ENCODE results near the gene MACROD1. TPM values are rescaled to one million over a fixed set of nuclear protein-coding genes. Genes with fewer than 3 reads are reported as not detected.

Gene MACROD1
- total and polyA plus RNA-seq, 9 of the 15 experiments (the other 6 are each of a cell fraction or from before 2014, with no cell fraction given): 1.1 to 60.0 (median 26.4) TPM

DNA sequence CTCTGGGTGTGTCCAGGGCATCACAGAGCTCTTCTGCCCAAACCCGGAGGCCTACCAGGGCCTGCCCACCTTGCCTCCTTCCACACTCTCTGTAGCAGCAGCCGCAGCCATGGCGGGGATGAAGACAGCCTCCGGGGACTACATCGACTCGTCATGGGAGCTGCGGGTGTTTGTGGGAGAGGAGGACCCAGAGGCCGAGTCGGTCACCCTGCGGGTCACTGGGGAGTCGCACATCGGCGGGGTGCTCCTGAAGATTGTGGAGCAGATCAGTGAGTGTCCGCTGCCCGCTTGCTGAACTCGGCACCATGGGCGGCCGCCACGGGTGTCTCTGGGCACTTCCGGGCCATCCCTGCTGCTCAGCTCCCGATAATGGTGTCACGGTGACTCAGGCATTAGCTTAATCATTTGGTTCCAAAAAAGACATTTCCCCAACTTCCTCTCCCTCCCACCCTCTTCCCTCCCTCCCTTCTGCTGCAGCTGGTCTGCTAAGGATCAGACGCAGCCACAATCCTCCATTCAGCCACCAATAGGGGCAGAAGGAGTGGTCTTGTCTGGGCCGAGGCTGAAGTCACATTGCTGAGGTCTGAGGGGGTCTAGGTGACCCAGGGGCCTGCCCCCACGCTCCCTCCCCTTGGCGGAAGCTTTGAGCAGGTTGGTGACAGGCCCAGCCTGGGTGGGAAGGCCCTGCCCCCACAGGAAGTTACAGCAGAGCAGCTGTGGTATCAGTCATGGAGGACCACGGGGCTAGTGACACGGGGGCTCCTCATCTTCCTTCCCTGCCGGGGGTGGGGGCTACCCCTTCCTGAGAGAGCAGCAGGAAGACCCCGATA is 41.6 kb upstream of the MACROD1 start (continued):
- TF ChIP-seq, protein P1, sequence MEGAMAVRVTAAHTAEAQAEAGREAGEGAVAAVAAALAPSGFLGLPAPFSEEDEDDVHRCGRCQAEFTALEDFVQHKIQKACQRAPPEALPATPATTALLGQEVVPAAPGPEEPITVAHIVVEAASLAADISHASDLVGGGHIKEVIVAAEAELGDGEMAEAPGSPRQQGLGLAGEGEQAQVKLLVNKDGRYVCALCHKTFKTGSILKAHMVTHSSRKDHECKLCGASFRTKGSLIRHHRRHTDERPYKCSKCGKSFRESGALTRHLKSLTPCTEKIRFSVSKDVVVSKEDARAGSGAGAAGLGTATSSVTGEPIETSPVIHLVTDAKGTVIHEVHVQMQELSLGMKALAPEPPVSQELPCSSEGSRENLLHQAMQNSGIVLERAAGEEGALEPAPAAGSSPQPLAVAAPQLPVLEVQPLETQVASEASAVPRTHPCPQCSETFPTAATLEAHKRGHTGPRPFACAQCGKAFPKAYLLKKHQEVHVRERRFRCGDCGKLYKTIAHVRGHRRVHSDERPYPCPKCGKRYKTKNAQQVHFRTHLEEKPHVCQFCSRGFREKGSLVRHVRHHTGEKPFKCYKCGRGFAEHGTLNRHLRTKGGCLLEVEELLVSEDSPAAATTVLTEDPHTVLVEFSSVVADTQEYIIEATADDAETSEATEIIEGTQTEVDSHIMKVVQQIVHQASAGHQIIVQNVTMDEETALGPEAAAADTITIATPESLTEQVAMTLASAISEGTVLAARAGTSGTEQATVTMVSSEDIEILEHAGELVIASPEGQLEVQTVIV (CRISPR knock-in tag; IDR thresholded peaks at IDR 0.05; ENCODE audit: borderline replicate concordance): no peak
- no peak for TF ChIP-seq ZNF12 (CRISPR knock-in tag; IDR thresholded peaks at IDR 0.05)
- peak; percentile 56; the same call in 1 of the 2 replicates for TF ChIP-seq PHF8 (IDR thresholded peaks at IDR 0.05; ENCODE audit: borderline replicate concordance, low read length)
- TF ChIP-seq, protein P2, sequence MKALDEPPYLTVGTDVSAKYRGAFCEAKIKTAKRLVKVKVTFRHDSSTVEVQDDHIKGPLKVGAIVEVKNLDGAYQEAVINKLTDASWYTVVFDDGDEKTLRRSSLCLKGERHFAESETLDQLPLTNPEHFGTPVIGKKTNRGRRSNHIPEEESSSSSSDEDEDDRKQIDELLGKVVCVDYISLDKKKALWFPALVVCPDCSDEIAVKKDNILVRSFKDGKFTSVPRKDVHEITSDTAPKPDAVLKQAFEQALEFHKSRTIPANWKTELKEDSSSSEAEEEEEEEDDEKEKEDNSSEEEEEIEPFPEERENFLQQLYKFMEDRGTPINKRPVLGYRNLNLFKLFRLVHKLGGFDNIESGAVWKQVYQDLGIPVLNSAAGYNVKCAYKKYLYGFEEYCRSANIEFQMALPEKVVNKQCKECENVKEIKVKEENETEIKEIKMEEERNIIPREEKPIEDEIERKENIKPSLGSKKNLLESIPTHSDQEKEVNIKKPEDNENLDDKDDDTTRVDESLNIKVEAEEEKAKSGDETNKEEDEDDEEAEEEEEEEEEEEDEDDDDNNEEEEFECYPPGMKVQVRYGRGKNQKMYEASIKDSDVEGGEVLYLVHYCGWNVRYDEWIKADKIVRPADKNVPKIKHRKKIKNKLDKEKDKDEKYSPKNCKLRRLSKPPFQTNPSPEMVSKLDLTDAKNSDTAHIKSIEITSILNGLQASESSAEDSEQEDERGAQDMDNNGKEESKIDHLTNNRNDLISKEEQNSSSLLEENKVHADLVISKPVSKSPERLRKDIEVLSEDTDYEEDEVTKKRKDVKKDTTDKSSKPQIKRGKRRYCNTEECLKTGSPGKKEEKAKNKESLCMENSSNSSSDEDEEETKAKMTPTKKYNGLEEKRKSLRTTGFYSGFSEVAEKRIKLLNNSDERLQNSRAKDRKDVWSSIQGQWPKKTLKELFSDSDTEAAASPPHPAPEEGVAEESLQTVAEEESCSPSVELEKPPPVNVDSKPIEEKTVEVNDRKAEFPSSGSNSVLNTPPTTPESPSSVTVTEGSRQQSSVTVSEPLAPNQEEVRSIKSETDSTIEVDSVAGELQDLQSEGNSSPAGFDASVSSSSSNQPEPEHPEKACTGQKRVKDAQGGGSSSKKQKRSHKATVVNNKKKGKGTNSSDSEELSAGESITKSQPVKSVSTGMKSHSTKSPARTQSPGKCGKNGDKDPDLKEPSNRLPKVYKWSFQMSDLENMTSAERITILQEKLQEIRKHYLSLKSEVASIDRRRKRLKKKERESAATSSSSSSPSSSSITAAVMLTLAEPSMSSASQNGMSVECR (CRISPR knock-in tag; IDR thresholded peaks at IDR 0.05): peak; percentile 90
- TF ChIP-seq SOX6 (IDR thresholded peaks at IDR 0.05): no peak; the same call in none of the 2 replicates
- TF ChIP-seq KLF1 (tag; IDR thresholded peaks at IDR 0.05): peak; percentile 38; the same call in 1 of the 2 replicates
- TF ChIP-seq, protein P3, sequence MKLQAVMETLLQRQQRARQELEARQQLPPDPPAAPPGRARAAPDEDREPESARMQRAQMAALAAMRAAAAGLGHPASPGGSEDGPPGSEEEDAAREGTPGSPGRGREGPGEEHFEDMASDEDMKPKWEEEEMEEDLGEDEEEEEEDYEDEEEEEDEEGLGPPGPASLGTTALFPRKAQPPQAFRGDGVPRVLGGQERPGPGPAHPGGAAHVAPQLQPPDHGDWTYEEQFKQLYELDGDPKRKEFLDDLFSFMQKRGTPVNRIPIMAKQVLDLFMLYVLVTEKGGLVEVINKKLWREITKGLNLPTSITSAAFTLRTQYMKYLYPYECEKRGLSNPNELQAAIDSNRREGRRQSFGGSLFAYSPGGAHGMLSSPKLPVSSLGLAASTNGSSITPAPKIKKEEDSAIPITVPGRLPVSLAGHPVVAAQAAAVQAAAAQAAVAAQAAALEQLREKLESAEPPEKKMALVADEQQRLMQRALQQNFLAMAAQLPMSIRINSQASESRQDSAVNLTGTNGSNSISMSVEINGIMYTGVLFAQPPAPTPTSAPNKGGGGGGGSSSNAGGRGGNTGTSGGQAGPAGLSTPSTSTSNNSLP (IDR thresholded peaks at IDR 0.05; ENCODE audit: borderline replicate concordance, low read depth, low read length): no peak
- TF ChIP-seq FOXM1 (IDR thresholded peaks at IDR 0.05; ENCODE audit: low read depth): no peak
- no peak for TF ChIP-seq FOXM1 (CRISPR knock-in tag; IDR thresholded peaks at IDR 0.05; ENCODE audit: low read depth)
- TF ChIP-seq, protein P4, sequence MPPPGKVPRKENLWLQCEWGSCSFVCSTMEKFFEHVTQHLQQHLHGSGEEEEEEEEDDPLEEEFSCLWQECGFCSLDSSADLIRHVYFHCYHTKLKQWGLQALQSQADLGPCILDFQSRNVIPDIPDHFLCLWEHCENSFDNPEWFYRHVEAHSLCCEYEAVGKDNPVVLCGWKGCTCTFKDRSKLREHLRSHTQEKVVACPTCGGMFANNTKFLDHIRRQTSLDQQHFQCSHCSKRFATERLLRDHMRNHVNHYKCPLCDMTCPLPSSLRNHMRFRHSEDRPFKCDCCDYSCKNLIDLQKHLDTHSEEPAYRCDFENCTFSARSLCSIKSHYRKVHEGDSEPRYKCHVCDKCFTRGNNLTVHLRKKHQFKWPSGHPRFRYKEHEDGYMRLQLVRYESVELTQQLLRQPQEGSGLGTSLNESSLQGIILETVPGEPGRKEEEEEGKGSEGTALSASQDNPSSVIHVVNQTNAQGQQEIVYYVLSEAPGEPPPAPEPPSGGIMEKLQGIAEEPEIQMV (tag; conservative IDR thresholded peaks at IDR 0.05; ENCODE audit: low read depth): no peak
- TF ChIP-seq PRPF4 (IDR thresholded peaks at IDR 0.05; ENCODE audit: insufficient read depth, low read depth, low read length, poor library complexity, severe bottlenecking): peak; percentile 58
- TF ChIP-seq ETS2 (tag; IDR thresholded peaks at IDR 0.05; ENCODE audit: borderline replicate concordance, poor library complexity, severe bottlenecking): peak; percentile 14
- TF ChIP-seq HDAC1 (IDR thresholded peaks at IDR 0.05): peak in 1 of 2 experiments; percentile 76; a peak in 1 of 4 replicates
- TF ChIP-seq ZNF274 (IDR thresholded peaks at IDR 0.05; ENCODE audit: borderline replicate concordance, low read depth, low read length): no peak
- TF ChIP-seq DMBX1 (CRISPR knock-in tag; IDR thresholded peaks at IDR 0.05; ENCODE audit: borderline replicate concordance): no peak; the same call in 1 of the 2 replicates
- no peak for TF ChIP-seq HNRNPH1 (optimal IDR thresholded peaks at IDR 0.05; ENCODE audit: low read depth, low read length)
